ENCODE data around the gene TUBD1. TPM values are rescaled to one million over a fixed set of nuclear protein-coding genes. Genes with fewer than 3 reads are reported as not detected.
A peak's percentile ranks its signal among the peaks of the same experiment; 100 is the strongest.

The TUBD1 gene
- total and polyA plus RNA-seq, 2 of the 13 experiments (the other 11 are each of a cell fraction or from before 2014, with no cell fraction given) = 18.2 to 25.9 TPM

DNA sequence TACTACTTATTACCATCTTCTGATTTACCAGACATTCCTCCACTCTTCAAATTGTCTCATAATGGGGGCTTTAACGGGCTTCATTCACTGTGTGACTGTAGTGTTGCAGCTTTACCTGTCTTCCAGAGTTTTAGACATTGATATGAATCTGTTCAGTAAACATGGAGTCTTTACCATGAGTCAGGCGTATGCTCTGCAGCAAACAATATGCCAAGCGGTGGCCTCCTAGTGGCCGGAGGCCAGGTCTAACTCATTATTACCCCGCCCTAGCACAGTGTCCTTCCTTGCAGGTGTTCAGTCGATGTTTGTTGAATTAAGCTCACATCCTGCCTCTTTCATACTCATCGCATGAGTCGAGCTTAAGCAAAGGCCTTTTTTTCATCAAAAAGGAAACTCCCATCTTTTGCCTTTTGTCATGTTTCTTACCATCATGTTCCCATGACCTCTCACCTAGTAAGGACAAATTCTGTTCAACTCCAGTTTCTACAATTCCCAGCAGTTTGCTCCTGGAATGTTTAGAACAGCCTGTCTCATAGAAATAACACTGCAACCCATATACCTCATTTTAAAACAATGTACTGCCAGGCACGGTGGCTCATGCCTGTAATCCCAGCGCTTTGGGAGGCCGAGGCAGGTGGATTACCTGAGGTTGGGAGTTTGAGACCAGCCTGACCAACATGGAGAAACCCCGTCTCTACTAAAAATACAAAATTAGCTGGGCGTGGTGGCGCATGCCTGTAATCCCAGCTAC is 39.4 kb downstream of the TUBD1 start (continued):
- TF ChIP-seq ZNF33A (CRISPR knock-in tag; IDR thresholded peaks at IDR 0.05; ENCODE audit: borderline replicate concordance) = 0 out of 2 replicates have a peak, but pooled peaks have one; percentile 75
- no peak for TF ChIP-seq SP2 (CRISPR knock-in tag; IDR thresholded peaks at IDR 0.05)
- peak; percentile 57; the same call in 1 of the 2 replicates for TF ChIP-seq ATF7-NPFF (CRISPR knock-in tag; IDR thresholded peaks at IDR 0.05; ENCODE audit: low read depth)
- 0 out of 2 replicates have a peak, but pooled peaks have one; percentile 73 for TF ChIP-seq ZNF713 (CRISPR knock-in tag; IDR thresholded peaks at IDR 0.05)
- peak; percentile 80 for TF ChIP-seq NR2F6 (IDR thresholded peaks at IDR 0.05)
- peak; percentile 88 for TF ChIP-seq NR2F6 (CRISPR knock-in tag; IDR thresholded peaks at IDR 0.05)
- no peak for TF ChIP-seq ADNP (CRISPR knock-in tag; IDR thresholded peaks at IDR 0.05)
- peak; percentile 68; the same call in 1 of the 2 replicates for TF ChIP-seq JUNB (CRISPR knock-in tag; IDR thresholded peaks at IDR 0.05; ENCODE audit: borderline replicate concordance)
- TF ChIP-seq, protein P1, sequence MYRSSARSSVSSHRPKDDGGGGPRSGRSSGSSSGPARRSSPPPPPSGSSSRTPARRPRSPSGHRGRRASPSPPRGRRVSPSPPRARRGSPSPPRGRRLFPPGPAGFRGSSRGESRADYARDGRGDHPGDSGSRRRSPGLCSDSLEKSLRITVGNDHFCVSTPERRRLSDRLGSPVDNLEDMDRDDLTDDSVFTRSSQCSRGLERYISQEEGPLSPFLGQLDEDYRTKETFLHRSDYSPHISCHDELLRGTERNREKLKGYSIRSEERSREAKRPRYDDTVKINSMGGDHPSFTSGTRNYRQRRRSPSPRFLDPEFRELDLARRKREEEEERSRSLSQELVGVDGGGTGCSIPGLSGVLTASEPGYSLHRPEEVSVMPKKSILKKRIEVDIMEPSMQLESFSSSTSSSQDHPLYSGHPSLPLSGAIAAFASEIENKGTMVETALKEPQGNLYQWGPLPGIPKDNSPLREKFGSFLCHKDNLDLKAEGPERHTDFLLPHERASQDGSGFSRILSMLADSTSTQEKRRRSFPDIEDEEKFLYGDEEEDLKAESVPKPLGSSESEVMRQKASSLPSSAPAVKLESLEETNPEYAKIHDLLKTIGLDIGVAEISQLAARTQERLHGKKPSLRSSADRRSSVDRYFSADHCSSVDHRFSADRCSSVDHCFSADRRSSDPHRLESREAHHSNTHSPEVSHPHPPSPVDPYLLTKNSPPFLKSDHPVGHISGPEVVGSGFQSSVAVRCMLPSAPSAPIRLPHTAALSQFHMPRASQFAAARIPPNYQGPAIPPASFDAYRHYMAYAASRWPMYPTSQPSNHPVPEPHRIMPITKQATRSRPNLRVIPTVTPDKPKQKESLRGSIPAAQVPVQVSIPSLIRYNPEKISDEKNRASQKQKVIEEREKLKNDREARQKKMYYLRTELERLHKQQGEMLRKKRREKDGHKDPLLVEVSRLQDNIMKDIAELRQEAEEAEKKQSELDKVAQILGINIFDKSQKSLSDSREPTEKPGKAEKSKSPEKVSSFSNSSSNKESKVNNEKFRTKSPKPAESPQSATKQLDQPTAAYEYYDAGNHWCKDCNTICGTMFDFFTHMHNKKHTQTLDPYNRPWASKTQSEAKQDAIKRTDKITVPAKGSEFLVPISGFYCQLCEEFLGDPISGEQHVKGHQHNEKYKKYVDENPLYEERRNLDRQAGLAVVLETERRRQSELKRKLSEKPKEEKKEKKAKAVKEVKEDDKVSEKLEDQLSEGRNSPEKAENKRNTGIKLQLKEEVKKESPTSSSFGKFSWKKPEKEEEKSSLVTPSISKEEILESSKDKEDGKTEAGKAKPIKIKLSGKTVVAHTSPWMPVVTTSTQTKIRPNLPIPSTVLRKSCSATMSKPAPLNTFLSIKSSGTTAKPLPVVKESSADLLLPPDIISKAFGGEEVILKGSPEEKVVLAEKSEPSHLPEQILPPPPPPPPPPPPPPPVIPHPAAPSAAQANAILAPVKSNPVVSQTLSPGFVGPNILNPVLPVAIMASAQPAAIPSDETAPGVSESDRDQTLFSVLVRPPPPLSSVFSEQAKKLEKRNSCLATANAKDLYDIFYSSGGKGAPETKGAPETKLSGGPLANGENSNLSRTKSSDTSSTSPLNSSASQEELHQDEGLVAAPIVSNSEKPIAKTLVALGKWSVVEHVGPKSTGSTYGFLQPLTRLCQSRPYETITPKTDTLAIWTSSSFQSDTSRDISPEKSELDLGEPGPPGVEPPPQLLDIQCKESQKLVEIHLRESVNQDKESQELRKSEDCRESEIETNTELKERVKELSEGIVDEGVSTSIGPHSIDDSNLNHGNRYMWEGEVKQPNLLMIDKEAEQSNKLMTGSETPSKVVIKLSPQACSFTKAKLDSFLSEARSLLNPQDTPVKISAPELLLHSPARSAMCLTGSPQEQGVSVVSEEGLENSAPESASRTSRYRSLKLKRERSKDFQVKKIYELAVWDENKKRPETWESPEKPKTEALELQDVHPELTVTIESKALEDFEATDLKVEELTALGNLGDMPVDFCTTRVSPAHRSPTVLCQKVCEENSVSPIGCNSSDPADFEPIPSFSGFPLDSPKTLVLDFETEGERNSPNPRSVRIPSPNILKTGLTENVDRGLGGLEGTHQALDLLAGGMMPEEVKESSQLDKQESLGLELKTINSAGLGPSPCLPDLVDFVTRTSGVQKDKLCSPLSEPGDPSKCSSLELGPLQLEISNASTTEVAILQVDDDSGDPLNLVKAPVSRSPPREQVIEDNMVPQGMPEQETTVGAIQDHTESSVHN (CRISPR knock-in tag; IDR thresholded peaks at IDR 0.05) = no peak
- TF ChIP-seq CREM (IDR thresholded peaks at IDR 0.05) = peak; percentile 88
- no peak for TF ChIP-seq CREM (CRISPR knock-in tag; IDR thresholded peaks at IDR 0.05)
- peak; percentile 79; the same call in 1 of the 2 replicates for TF ChIP-seq SSRP1 (CRISPR knock-in tag; IDR thresholded peaks at IDR 0.05)
- peak; percentile 72 for TF ChIP-seq SKI (IDR thresholded peaks at IDR 0.05; ENCODE audit: partially characterized antibody)
- no peak for TF ChIP-seq SOX6 (IDR thresholded peaks at IDR 0.05)
- TF ChIP-seq SOX6 (CRISPR knock-in tag; IDR thresholded peaks at IDR 0.05) = peak; percentile 96
- peak; percentile 98 for TF ChIP-seq KDM4B (CRISPR knock-in tag; IDR thresholded peaks at IDR 0.05)
- TF ChIP-seq, protein P2, sequence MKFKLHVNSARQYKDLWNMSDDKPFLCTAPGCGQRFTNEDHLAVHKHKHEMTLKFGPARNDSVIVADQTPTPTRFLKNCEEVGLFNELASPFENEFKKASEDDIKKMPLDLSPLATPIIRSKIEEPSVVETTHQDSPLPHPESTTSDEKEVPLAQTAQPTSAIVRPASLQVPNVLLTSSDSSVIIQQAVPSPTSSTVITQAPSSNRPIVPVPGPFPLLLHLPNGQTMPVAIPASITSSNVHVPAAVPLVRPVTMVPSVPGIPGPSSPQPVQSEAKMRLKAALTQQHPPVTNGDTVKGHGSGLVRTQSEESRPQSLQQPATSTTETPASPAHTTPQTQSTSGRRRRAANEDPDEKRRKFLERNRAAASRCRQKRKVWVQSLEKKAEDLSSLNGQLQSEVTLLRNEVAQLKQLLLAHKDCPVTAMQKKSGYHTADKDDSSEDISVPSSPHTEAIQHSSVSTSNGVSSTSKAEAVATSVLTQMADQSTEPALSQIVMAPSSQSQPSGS (CRISPR knock-in tag; IDR thresholded peaks at IDR 0.05) = peak; percentile 94
- TF ChIP-seq, protein P3, sequence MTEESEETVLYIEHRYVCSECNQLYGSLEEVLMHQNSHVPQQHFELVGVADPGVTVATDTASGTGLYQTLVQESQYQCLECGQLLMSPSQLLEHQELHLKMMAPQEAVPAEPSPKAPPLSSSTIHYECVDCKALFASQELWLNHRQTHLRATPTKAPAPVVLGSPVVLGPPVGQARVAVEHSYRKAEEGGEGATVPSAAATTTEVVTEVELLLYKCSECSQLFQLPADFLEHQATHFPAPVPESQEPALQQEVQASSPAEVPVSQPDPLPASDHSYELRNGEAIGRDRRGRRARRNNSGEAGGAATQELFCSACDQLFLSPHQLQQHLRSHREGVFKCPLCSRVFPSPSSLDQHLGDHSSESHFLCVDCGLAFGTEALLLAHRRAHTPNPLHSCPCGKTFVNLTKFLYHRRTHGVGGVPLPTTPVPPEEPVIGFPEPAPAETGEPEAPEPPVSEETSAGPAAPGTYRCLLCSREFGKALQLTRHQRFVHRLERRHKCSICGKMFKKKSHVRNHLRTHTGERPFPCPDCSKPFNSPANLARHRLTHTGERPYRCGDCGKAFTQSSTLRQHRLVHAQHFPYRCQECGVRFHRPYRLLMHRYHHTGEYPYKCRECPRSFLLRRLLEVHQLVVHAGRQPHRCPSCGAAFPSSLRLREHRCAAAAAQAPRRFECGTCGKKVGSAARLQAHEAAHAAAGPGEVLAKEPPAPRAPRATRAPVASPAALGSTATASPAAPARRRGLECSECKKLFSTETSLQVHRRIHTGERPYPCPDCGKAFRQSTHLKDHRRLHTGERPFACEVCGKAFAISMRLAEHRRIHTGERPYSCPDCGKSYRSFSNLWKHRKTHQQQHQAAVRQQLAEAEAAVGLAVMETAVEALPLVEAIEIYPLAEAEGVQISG (CRISPR knock-in tag; IDR thresholded peaks at IDR 0.05) = peak; percentile 99
